GM19372 (cell line): ENCODE measurements around the gene MPZL3.

Source experiments
- ATAC-seq: cut with Tn5 transposase; IDR thresholded peaks from one replicate; pipeline ENCODE4 v1.9.1; 2021; ENCODE audit warnings: mild to moderate bottlenecking, low read depth, moderate library complexity; ENCODE audit not compliant: unreplicated experiment

The MPZL3 gene

DNA sequence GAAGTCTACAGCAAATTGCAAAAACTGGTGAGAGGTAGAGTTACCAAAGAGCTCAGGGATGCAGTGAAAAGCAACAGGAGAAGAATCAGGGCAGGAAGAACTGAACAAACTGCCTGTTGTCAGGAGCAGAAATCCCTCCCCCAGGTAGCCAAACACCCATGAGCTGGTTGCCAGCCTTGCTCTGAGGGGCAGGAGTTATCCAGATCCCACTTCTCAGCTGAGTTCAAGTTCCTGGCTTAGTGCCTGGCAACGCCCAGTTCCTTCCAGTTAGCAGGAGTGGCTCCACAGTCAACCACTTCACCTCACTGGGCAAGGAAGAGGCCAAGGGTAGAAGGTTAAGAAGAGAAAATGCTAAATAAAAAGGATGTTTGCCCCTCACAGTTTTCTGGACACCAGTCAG, 13.8 kb upstream of the MPZL3 start:
- no peak for ATAC-seq

DNA sequence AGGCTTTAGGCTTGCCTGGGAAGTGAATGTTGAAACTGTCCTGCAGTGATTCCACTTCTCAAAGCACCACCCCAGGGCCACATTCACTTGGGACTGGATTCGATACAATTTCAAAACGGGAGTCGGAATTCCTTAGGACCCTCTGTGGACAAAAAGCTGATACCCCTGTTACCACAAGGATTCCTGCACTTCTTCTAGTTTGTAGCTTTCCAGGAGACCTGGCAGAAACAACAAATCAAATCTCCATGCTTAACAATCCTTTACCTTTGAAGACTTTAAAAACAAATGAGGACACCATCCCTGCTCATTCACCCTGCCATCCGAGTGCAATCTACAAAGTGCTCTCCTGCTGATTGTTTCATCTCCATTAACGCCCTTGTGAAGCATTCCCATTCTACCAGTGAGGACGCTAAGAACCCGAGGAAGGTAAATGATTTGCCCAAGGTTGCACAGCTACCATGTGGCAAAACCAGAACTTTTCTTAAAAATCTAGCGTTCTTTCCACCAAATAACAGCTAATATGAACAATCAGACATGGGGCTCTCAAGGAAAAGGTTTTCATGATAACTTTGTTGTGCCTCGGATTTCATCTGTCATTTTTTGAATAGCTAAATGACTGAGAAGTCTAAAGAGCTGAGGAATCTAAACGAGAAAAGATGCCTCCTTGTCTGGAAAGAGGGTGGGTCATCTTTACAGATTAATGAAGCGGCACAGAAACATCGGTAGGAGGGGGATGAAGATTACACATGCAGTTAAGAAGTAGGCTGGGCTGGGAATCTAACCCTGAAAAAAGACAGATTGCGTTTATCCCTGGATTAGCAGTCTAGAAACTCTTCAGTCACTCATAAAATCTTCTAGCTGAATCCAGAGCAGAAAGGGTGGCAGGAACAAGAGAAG, 12.7 kb upstream of the MPZL3 start:
- ATAC-seq: no peak

DNA sequence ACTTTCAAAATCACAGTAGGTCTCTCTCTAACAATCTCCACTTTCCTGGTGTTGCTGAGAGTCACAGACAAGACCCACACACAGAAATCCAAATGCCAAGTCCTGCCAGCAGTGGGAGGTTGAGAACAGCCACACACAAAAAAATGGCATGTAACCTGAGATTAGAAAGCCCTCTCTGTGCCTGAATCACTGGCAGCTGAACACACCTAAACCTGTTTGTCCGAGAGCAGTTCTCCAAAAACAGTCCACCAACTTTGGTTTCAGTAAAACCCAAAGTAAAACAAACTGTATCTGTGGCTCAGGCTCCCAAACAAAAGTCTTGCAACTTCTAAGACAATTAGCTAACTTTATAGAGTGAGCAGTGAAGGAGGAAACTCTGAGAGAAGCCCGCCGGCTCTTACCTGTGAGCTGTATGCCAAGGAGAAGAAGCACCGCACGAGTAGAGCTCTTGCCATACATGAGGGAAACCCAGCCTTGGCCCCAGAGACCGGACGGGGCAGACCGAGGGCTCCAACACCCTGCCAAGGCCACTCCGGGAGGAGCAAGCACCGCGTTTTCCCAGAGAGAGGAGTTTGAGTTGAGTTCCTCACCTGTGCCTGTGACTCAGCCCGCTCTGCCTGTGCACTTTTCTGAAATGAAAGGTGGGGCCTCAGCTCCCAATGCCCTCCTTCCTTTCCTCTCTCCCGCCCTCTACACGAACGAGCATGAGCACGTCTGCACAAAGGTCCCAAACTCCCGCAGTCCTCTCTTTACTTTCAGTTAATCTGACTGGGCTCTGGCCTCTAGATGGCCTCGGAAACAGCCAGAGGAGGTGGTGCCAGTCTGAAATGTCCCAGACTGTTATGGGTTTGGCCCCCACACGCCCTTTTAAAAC, 11.8 kb upstream of the MPZL3 start, which contains the start of gene MPZL2:
Gene MPZL2, minus strand, starts transcription at position 603 of the 874 bp plus-strand sequence. Its CDS starts 144 bp downstream, at position 459.
- no peak for ATAC-seq

DNA sequence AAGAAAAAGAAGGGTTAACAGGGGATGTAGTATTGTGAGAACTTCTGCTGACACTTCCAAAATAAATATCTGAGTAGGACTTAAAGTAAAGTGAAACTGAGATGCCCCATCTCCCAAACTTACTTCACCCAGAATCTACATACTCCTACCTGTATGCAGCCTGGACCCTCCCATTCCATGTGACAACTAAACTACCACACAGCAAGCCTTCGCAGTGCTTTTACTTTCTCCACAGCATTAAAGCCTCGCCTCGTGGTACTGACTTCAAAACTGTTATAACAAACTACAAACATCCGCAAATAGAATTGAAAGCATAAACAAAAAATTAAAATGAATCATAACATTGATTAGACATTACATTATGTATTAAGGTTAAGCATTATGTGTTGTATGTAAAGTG, 10.9 kb upstream of the MPZL3 start:
- no peak for ATAC-seq

DNA sequence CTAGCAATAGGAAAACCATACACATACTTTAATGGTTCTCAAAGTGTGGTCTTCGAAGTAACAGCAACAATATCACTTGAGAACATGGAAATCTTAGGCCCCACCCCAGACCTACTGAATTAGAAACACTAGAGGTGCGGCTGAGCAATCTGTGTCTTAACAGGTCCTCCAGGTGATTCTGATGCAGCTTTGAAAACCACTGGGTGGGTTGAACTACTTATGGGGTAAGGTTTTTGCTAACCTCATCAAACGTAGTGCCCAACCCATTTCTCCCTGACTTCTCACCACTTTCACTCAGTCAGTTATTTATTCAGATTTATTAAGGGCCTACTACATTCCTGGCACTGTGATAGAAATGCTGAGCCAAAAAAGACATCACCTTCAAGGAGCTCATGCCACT, 8.2 kb upstream of the MPZL3 start:
- no peak for ATAC-seq

DNA sequence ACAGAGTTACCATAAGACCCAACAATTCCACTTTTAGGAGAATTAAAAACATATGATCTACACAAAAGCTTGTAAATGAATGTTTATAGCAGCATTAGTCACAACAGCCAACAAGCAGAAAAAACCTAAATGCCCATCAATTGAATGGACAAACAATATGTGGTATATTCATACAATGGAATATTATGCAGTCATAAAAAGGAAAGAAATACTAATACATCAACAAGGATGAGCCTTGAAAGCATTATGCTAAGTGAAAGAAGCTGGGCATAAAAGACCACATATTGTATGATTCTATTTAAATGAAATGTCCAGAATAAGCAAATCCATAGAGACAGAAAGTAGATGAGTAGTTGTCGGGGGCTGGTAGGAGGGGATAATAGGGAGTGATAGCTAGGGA, 7.0 kb upstream of the MPZL3 start:
- no peak for ATAC-seq

DNA sequence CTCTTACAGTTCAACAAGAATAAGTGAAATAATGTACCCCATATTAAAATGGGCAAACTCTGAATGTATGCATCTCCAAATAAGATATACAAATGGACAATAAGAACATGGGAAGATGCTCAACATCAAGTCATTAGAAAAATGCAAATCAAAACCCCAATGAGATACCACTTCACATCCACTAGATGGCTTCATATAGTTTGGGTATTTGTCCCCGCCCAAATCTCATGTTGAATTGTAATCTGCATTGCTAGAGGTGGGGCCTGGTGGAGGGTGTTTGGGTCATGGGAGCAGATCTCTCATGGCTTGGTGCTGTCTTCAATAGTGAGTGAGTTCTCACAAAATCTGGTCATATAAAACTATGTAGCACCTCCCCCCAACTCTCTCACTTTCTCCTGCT, 6.2 kb upstream of the MPZL3 start:
- ATAC-seq: no peak

DNA sequence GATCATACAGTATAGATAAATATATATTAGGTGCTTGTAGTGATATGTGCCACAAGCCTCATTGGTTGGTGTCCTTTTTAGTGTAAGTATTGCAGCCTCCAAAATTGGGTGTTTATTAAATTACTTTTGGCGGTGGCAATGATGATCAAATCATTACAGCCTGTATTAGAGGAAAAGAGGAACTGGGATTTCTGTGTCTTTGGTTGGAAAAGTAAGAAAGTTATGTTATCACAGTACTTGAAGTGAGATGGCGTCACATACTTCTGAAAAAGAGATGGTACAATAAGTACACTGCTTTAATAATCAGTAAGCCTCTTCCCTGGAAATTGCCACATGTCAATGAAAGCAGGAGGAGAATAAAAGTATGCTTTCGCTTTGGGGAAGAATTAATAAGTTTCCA, 523 bp upstream of the MPZL3 start:
- peak; percentile 8 for ATAC-seq

DNA sequence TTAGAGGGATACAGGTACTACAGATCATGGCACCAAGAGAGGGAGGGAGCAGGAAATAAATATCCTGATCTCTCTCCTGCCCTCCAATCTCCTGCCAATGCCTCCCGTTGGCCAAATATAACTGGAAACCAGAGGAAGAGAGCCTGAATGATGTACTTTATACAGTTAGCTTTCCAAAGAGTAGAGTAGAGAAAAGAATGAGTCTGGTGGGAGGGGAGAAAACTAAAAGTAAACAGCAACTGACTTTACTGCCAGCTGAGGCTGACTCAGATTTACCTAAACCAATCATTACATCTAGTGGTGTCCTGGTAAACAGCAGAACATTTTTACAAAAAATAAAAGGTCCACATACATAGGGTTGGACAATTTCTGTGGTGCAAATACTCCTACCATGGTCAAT, 5.1 kb downstream of the MPZL3 start:
- no peak for ATAC-seq

DNA sequence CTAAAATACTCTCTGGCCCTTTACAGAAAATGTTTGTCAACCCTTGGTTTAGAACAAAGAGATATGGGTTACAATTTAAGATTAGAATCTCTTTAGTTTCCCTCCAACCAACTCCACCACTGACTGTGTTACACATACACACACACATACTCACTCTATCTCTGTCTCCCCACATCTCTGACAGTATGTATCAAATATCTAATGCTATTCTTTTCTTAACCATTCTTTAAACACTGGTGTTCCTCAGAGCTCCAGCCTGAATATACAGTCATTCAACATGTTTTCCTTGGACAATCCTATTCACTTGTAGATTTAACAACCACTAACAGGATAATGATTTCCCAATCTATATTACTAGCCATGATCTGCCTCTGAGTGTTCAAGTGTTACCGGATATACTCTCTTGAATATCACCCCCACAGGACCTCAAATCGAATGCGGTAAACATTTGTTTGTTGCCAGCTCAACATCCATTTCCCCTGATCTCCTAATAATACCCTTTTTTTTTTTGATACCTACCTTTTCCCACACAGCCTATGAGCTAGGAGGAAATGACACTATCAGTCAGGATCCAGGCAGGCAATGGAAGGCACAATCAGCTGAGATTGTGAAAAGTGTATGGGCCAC, 6.1 kb downstream of the MPZL3 start:
- ATAC-seq: no peak

DNA sequence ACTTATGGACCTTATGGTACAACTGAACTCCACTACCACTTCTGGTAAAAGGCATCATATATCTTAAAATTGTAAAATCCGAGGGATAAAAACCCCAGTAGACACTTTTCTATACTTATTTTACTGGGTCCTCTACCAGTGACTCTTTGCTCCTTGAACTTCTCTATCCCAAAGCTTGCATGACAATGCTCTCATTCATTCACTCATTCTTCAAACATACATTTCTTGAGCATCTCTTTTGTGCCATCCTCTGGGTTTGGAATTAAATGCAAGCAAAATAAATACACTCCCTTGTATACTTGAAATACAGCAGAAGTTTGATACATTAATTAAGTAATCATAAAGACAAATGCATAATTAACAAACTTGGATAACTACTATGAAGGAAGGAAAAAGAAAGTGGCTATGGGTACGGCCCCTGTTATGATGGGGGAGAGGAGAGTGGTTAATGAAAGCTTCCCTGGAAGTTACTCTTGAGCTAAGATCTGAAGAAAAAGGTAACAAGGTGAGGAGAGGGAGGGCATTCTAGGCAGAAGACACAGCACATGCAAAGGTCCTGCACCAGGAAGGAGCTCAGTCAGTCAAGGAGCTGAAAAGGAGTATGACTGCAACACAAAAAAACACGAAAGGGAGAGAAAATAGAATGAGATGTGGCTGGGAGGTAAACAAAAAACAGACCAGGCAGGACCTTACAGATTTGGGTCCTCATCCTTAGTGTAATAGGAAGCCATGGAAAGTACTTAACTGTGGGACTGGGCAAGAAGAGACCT, 8.0 kb downstream of the MPZL3 start:
- ATAC-seq: no peak

DNA sequence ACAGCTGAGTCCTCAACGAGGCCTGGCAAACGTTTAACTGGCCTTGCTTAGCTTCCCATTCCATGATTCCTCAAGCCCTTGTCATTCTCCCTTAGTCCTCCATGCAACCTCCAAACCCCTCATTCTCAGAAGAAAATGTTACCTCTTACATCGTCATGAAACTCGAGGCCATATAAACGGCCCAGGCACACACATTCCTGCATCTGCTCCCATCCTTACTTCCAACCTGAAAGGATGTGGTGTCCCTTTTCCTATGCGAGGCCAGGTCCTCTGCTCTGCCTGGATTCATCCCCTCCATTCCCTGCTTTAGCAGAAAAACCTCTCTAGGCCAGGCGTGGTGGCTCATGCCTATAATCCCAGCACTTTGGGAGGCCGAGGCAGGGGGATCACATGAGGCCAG, 9.0 kb downstream of the MPZL3 start:
- ATAC-seq: no peak

DNA sequence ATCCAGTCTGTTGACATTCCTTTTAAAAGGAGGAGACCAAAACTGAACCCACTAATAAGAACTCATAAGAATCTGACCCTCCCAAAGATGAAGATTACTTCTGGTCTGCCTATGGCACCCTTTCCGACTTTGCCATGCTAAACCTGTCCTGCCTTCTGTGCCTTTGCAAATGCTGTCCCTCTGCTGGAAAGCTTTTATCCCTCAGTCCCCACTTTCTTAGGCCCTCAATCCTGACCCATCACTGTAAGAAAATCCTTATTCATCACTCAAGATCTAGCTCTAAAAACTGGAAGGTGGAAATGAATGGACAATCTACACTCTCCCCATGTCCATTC, 10.4 kb downstream of the MPZL3 start:
- no peak for ATAC-seq

DNA sequence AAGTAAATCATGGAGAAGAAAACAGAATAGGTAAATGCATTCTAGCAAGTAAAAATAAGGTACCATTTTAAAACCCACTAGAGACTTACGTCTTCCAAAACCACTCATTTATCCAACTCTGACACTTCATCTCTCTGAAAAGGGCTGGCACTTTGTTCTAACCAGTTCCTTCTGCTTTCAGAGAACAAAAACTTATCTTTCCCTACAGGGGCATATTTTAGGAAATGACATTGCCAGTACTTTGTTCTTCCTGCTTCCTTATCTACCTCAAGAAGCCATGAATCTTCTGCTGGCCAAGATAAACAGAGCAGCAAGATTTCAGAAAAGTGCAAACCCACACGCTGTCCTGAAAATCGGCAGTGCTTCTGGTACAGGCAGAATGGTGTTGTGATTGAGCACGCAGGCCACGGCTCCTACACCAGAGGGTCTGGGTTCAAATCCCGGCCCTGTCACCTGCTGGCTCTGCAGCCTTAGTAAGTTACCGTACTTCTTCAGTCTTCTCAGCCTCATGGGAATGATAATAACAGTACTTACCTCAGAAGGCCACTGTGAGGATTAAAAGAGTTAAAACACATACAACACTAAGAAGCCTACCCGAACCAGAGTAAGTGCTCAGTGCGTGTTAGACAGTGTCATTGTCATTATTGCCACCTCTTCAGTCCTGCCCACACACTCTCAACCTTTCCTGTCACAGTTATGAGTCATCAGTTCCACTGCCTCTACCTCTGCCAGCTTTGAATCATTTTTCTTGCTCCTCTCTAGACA, 11.0 kb downstream of the MPZL3 start:
- peak; percentile 80 for ATAC-seq

DNA sequence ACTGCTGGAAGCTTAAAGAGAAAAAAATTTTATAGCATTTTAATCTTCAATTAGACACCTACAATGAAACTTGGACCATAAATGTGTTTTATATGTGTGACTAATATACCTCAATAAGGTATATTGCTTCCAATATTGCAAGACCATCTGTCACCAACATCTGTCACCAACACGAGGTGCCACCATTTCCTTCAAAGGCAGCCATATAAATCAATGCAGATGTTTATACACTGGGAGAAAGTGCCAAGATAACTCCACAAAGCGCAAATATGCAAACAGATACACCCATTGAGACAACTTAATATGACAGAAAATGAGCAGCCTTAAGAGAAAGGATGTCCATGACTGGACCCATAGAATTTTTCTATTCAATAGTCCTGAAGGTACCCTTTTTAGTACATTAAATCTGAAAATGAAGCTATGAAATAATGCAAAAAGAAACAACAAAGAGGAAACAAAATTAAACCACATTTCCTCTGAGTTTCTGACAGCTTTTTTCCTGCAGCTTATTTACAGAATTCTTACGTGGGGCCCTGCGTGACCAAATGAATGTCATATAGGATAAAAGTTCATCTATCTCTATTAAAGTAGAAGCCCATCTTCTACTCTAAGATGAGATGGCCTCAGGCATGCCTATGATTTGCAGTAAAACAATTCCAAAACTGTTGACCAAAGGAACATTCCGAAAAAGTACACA, 12.5 kb downstream of the MPZL3 start:
- ATAC-seq: no peak

DNA sequence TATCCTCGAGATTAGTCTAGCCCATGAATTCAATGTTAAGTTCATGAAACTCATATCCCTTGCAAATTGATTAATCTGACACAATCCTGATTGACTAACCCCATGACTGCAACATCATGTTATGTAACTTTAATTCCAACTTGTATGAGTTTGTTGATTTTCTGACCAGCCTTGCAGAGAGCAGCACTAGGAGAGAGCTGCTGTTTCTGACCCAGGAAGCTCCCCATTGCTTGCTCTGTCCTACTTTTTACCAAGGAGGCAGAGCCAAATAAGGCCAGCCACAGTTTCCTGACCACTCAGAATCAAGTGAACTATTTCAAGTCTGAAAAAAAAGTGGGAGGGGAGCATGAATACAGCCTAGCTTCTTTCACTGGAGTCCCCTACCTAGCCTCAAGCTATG, 13.2 kb downstream of the MPZL3 start:
- no peak for ATAC-seq

DNA sequence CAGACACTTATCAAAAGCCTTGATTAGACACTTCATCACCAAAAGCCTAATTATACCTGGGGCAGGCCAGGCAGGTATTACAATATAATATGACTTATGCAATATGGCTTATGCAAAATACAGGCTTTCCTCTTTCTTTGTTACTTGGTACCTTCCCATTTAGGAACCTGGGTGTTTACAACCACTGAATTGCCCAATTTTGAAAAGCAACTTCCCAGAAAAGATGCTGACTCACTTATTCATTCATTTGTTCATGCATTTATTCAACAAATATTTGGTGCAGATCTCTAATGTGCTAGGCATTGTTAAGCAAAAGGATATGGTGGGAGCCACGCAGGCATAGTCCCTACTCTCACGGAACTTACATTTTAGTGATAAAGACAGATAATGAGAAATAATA, 13.7 kb downstream of the MPZL3 start:
- ATAC-seq: no peak

DNA sequence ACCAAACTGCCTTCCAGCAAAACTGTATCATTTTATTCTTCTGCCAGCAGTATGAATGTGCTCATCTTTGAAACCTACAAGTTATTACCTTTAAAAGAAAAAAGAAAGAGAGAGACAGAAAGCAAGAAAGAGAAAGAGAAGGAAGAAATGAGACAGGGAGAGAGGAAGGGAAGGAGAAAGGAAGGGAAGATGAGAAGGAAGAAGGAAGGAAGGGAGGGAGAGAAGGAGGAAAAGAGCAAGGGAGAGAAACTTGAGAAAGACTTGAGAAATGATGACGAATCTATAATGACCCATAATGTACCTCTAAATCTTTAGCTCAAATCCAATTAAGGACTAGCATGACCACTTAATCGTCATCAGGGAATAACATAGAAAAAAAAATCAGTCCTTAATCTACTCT, 16.0 kb downstream of the MPZL3 start:
- ATAC-seq: no peak

DNA sequence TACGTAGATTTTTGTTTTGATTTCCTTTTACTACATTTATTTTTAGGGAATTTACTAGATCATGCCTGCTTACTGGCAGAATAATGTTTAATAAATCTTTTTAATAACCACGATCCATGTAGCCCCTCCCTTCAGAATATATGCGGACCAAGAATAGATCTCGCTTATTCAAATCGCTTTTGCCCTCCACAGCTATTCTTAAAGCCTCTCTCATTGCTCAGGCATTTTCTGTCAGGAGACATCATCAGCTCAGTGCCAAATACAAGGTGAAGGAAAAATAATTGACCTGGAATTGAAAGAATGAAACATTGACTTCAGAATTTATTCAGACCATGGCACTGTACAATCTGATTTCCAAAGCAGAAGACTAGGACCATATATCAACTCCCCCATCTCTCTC, 17.3 kb downstream of the MPZL3 start:
- ATAC-seq: no peak
